Measurements from ENCODE around the gene CLASP2. TPM values are rescaled to one million over a fixed set of nuclear protein-coding genes. Genes with fewer than 3 reads are reported as not detected.

CLASP2 gene
- polyA plus RNA-seq, 1 donor (not counting 4 experiments of a cell fraction or from before 2014, with no cell fraction given), result 49.5 TPM

DNA sequence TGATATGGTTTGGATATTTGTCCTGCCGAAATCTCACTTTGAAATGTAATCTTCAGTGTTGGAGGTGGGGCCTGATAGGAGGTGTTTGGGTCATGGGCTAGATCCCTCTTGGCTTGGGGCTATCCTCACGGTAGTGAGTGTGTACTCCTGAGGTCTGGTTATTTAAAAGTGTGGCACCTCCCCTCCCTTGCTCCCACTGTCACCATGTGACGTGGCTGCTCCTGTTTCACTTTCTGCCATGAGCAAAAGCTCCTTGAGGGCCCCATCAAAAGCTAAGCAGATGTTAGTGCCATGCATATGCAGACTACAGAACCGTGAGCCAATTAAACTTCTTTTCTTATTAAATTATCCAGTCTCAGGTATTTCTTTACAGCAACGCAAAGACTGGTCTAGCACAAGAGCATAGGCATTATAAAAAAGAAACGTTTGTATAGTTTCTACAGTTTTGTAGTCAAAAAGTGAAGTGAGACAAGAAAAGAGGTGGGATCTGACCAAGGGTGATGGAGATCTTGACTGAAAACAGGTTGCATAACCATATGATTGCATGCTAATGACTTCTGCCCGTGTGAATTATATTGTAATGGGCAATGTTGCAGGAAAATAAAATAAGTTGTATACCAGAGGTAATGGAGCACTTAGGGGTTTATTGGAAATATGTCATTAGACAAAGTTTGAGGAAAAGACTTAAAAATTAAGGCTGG, 28.5 kb upstream of the CLASP2 start:
- dilution Hi-C loops (cut with MboI; ENCODE audit: extremely low pct_ligation_motif_present, low sequenced_read_pairs), result no loop called here
- no peak overlapping the region for H3K9ac ChIP-seq (ENCODE audit: control insufficient read depth, extremely low read depth, insufficient read depth, low read length)
- H3K36me3 ChIP-seq (ENCODE audit: control insufficient read depth in 2 of 2, extremely low read depth in 1 of 2, insufficient read depth in 2 of 2, low read length in 2 of 2), result no peaks in the 10 kb centered on the region
- H4K20me1 ChIP-seq (ENCODE audit: control insufficient read depth, extremely low read depth, insufficient read depth, low read length), result no peaks in the 10 kb centered on the region
- FAIRE-seq (no peak), DNase-seq (ENCODE audit: low read depth, low spot score) (no peak)
- H3K4me3 ChIP-seq (ENCODE audit: control insufficient read depth in 2 of 3, extremely low read depth in 1 of 3, insufficient read depth in 2 of 3, low read depth in 1 of 3, low read length in 3 of 3), result no peak overlapping the region
- TF ChIP-seq, protein P1, sequence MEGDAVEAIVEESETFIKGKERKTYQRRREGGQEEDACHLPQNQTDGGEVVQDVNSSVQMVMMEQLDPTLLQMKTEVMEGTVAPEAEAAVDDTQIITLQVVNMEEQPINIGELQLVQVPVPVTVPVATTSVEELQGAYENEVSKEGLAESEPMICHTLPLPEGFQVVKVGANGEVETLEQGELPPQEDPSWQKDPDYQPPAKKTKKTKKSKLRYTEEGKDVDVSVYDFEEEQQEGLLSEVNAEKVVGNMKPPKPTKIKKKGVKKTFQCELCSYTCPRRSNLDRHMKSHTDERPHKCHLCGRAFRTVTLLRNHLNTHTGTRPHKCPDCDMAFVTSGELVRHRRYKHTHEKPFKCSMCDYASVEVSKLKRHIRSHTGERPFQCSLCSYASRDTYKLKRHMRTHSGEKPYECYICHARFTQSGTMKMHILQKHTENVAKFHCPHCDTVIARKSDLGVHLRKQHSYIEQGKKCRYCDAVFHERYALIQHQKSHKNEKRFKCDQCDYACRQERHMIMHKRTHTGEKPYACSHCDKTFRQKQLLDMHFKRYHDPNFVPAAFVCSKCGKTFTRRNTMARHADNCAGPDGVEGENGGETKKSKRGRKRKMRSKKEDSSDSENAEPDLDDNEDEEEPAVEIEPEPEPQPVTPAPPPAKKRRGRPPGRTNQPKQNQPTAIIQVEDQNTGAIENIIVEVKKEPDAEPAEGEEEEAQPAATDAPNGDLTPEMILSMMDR (optimal IDR thresholded peaks at IDR 0.05 in 1 of 3, IDR thresholded peaks at IDR 0.05 in 1 of 3, conservative IDR thresholded peaks at IDR 0.05 in 1 of 3; ENCODE audit: extremely low read depth in 1 of 3, insufficient read depth in 2 of 3, low read length in 3 of 3), result no peak
- TF ChIP-seq EZH2 (IDR thresholded peaks at IDR 0.05; ENCODE audit: low read length), result no peak
- H3K9me3 ChIP-seq (ENCODE audit: control insufficient read depth, low read depth, low read length), result no peaks in the 10 kb centered on the region
- no peaks in the 10 kb centered on the region for H3K9me1 ChIP-seq (ENCODE audit: control insufficient read depth, extremely low read depth, insufficient read depth, low read length)
- no peak overlapping the region for H3K27ac ChIP-seq (ENCODE audit: control insufficient read depth, insufficient read depth, low read length)
- peaks cover 17% of the 10 kb centered on the region for H3K4me1 ChIP-seq (ENCODE audit: control insufficient read depth, extremely low read depth, insufficient read depth, low read length)
- no peak overlapping the region for H3K4me2 ChIP-seq (ENCODE audit: control insufficient read depth, extremely low read depth, insufficient read depth, low read depth, low read length)
- H3K79me2 ChIP-seq (ENCODE audit: control insufficient read depth, insufficient read depth, low read length), result no peaks in the 10 kb centered on the region
- no peak overlapping the region for H2AFZ ChIP-seq (ENCODE audit: control insufficient read depth, low read length)
- no peaks in the 10 kb centered on the region for H3K27me3 ChIP-seq (ENCODE audit: control insufficient read depth, extremely low read depth, insufficient read depth, low read length)

GRCh38 chr3:33737146-33737545, 19.1 kb upstream of the CLASP2 start:
- Histone ChIP-seq H3K4me1 (ENCODE audit: control insufficient read depth, extremely low read depth, insufficient read depth, low read length) (no peaks in the 10 kb centered on the region), H3K9ac (ENCODE audit: control insufficient read depth, extremely low read depth, insufficient read depth, low read length) (no peak overlapping the region), H3K79me2 (ENCODE audit: control insufficient read depth, insufficient read depth, low read length) (no peaks in the 10 kb centered on the region), H3K27me3 (ENCODE audit: control insufficient read depth, extremely low read depth, insufficient read depth, low read length) (no peaks in the 10 kb centered on the region), H3K36me3 (ENCODE audit: control insufficient read depth in 2 of 2, extremely low read depth in 1 of 2, insufficient read depth in 2 of 2, low read length in 2 of 2) (no peaks in the 10 kb centered on the region), H3K4me2 (ENCODE audit: control insufficient read depth, extremely low read depth, insufficient read depth, low read depth, low read length) (no peak overlapping the region), H3K9me1 (ENCODE audit: control insufficient read depth, extremely low read depth, insufficient read depth, low read length) (no peaks in the 10 kb centered on the region), H2AFZ (ENCODE audit: control insufficient read depth, low read length) (no peak overlapping the region), H3K4me3 (ENCODE audit: control insufficient read depth in 2 of 3, extremely low read depth in 1 of 3, insufficient read depth in 2 of 3, low read depth in 1 of 3, low read length in 3 of 3) (no peak overlapping the region), H4K20me1 (ENCODE audit: control insufficient read depth, extremely low read depth, insufficient read depth, low read length) (no peaks in the 10 kb centered on the region), H3K9me3 (ENCODE audit: control insufficient read depth, low read depth, low read length) (no peaks in the 10 kb centered on the region), H3K27ac (ENCODE audit: control insufficient read depth, insufficient read depth, low read length) (no peak overlapping the region)
- no peak for DNase-seq (ENCODE audit: low read depth, low spot score)
- dilution Hi-C loops (cut with MboI; ENCODE audit: extremely low pct_ligation_motif_present, low sequenced_read_pairs), result no loop called here
- TF ChIP-seq, protein P1 (optimal IDR thresholded peaks at IDR 0.05 in 1 of 3, IDR thresholded peaks at IDR 0.05 in 1 of 3, conservative IDR thresholded peaks at IDR 0.05 in 1 of 3; ENCODE audit: extremely low read depth in 1 of 3, insufficient read depth in 2 of 3, low read length in 3 of 3), result no peak
- no peak for TF ChIP-seq EZH2 (IDR thresholded peaks at IDR 0.05; ENCODE audit: low read length)
- FAIRE-seq, result no peak

Measured in keratinocyte (primary cell).